HG02763 (cell line): ENCODE results near the gene NPY2R.

ENCODE experiments used
- ATAC-seq: cut with Tn5 transposase; IDR thresholded peaks from one replicate; pipeline ENCODE4 v1.9.1; 2021; ENCODE audit warnings: mild to moderate bottlenecking, moderate library complexity; ENCODE audit not compliant: unreplicated experiment

NPY2R gene, protein sequence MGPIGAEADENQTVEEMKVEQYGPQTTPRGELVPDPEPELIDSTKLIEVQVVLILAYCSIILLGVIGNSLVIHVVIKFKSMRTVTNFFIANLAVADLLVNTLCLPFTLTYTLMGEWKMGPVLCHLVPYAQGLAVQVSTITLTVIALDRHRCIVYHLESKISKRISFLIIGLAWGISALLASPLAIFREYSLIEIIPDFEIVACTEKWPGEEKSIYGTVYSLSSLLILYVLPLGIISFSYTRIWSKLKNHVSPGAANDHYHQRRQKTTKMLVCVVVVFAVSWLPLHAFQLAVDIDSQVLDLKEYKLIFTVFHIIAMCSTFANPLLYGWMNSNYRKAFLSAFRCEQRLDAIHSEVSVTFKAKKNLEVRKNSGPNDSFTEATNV

DNA sequence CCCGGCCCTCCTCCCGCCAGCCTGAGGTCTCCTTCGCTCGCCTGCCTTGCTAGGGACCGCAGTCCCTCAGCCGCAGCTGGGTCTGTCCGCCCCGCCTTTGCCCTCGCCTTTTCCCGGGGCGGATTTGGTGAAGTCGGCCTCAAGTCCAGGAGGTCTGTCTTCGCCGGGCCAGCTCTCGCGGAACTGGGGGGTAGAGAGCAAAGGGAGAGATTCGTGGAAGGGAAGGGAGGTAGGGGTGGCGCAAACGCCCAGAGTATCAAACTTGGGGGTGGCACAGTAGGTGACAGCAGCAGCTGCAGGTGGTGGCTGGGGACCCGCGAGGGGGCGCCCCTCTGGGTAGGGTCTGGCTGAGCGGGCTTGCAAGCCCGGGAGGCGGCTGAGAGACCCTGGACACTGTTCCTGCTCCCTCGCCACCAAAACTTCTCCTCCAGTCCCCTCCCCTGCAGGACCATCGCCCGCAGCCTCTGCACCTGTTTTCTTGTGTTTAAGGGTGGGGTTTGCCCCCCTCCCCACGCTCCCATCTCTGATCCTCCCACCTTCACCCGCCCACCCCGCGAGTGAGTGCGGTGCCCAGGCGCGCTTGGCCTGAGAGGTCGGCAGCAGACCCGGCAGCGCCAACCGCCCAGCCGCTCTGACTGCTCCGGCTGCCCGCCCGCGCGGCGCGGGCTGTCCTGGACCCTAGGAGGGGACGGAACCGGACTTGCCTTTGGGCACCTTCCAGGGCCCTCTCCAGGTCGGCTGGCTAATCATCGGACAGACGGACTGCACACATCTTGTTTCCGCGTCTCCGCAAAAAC, at the start of gene NPY2R:
Gene NPY2R, plus strand, starts transcription at position 379 of the 797 bp plus-strand sequence. CDS start 5,304 bp downstream, outside the sequence.
- no peak for ATAC-seq

DNA sequence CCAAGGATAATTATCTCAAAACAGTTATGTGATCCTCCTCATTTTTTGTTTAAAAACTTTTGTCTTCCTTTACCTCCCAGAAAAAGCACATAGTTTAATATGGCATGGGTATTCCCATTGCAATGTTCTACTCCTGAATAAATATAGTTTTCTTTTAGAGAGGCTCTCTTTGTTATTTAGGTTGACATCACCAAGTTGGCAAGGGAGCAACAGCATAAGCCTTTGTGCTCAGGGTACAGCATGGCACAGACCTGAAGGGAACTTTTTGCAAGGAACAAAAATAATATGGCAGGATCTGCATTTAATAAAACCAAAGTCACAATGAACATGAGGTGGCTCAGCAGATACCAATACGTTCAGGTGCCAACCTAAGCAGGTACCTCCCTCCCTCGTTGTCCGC, 47.1 kb upstream of the NPY2R start:
- ATAC-seq, result no peak

DNA sequence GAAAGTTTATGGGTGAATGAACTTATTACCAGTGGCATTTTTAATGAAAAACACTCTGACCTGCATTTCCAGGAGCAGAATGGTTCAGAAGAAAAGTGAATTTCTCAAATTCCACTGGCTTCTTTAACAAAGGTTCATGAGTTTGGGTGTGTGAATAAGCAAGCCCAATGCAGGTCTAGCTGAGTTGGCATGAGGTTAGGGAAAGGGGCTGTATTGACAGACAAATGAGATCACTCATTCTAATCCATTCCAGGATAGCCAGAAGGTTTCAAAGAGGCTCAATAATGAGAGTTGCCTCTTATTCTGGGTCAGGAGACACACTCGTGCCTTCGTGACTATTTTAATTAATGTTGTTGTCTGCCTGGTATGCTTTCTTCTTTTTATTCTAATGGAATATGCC, 43.7 kb upstream of the NPY2R start:
- no peak for ATAC-seq

DNA sequence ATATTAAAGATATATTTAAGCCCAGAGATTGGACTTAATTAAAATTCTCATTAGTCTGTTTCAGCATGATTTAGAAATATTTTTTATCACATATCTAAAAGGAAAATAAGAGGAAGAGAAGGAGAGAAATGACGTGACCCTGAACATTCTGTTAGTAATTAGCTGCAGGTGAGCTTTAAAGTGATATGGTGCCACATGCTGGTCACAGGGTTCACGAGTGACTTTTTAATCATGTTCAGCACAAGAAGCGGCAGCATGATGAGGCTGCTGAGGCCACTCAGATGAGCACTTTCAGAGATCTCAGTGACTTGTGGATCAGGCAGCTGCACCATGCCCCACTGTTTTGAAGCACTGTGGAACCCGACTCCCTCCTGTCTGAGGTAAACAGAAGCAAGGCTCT, 37.9 kb upstream of the NPY2R start:
- ATAC-seq, result no peak

DNA sequence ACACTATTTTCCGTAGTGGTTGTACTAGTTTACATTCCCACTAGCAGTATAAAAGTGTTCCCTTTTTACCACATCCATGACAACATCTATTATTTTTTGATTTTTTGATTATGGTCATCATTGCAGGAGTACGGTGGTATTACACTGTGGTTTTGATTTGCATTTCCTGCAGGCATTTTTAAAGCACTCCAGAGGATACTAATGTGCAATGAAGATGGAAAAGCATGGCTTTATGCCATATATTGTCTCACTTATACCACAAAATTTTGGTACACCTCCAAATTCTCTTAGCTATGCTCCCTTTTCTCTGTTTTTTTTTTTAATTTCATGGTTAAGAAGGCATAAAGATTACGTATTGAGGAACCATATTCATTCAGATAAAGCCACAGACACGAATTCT, 35.1 kb upstream of the NPY2R start:
- no peak for ATAC-seq

DNA sequence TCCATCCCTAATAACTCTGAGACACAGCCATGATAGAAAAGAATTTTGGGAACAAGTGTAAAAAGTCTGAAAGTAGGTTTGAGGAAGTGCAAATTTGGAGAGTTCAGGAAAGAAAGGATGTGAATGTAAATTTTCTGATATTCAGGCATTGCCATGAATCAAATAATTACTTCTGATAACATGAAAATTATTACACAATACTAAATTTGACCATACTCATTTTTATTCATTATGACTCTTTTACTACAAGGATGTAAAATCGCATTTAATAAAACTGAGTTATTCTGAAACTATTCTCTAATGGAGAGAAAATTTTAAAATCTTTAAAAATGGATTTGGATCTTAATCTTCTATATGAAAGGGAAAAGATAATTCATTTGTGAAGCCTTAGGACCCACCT, 33.8 kb upstream of the NPY2R start:
- ATAC-seq, result no peak

DNA sequence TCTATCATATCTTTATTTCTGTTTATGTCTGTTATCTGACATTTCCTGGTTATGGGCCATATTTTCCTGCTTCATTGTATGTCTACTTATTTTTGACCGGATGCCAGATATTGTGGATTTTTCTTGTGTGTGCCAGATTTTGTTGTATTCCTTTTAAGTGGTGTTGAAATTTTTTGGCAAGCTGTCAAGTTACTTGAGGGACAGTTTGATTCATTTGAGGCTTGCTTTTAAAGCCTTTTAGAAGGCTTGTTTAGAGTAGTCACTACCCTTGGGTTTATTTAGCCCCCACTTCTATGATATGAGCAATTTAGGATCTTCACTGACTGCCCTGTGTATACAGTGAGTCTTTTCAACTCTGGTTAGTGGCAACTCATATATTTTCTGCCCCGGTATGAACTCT, 29.2 kb upstream of the NPY2R start:
- no peak for ATAC-seq

DNA sequence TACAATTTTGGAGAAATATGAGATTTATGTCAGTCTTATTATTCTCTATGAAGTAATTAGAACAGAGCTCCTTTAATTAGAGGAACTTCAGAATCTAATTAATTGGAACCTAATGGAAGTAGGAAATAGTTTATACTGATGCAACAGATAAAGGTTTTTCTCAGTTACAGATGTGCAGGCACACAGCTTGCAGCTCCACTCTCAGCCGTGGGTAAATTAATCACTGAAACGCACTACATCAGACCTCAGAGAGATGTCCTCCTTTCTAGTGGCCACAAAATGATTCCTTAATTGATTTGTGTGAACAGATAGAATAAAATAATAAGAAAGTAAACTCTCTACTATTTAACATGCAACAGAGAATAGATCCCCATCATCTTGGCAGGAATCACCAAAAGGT, 21.5 kb upstream of the NPY2R start:
- ATAC-seq, result no peak

DNA sequence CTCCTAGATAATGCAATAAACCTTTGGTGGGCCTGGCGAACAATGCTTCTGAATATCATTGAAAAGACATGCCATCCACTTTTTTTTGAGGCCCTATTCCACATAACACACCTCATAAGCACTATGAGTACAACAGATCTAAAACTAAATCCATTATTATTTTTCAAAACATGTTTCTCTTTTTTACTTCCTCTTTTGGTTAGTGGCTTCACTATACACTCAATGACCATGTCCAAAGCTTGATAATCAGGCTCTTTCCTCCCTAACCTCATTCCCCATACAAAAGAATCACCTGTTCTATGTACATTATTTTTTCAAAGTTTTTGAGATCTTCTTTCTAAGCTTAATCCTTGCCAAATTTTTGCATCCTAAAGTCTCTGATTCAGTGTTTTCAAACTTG, 20.4 kb upstream of the NPY2R start:
- no peak for ATAC-seq

DNA sequence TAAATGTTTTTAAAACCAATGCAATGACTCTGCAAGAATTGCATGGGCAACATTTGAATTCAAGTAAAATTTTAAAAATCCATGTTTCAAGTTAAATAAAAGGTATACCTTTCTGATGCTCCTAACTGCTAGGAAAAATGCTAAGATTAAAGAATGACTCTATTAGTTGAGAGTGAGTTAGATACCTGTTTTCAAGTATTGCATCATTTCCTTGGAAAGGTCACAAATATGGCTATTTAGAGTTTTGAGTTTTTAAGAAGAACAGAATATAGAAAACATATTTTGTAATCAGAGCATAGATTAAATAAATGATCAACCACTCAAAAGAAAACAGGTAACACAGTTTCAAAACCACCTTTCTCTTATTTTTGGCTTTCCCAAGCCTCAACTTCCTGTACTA, 18.3 kb upstream of the NPY2R start:
- ATAC-seq, result no peak

DNA sequence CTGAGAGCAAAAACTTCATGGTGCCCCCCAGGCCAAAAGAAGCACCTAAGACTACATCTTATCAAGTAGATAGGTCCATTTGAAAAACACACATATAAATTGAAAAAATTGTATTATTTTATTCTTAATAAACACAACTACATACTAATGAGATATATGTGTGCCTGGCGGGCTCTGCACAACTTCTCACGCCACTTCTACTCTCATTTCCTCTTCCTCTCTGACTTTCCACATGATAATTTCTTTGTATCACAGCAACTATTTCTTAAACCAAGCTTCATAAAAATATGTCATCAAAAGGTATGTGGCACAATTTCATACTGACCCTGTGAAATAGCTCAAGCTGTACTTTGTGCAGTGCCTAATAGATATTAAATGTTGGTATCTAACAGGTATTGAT, 10.7 kb upstream of the NPY2R start:
- no peak for ATAC-seq

DNA sequence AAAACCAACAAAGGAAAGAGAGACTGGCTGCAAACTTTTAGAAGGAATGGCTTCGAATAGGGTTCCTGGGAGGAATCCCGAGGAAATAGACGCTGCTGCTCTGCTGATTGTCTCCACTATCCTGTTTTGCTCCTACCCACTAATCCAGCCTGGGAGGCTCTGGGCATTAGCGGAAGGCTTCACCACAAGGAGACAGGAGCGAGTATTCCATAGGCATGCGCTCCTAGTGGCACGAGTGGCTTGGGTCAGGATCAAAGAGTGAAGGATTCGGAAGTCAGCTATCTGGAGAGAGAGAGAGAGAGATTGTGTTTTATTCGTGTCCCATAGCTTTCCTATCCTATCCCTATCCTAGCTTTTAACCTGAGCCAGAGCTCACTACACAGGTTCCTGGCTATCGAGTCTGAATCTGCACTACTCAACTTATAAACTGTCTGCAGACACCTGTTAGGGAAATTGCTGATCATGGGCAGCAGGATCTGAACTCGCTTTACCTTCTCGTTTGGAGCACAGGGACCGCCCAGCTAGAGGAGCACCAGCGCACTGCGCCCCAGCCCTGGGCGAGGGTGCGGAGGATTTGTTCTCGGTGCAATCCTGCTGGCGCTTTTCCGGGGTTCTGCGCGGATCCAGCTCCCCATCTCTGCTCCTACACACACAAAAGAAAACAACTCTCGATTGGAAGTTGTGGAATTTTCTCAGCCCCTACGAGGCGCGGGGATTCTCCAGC, 740 bp upstream of the NPY2R start:
- ATAC-seq, result no peak

DNA sequence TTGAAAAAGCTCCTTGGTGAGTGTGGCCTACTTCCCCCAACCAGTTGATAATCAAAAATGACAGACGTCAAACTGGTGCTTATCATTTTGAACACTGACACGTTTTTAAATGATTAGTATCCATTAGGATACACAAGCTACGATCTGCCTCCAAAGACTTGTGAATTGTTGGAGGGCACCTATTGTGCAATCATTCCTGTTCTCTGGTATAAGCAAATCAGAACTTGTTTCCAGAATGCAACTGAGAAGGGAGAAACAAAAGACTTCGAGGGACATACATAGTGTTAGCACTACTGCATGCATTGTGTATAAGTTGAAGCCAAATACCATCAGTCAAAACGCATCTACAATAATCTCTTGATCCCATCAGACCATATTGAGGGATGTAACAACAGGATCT, 11.6 kb downstream of the NPY2R start:
- ATAC-seq, result no peak

DNA sequence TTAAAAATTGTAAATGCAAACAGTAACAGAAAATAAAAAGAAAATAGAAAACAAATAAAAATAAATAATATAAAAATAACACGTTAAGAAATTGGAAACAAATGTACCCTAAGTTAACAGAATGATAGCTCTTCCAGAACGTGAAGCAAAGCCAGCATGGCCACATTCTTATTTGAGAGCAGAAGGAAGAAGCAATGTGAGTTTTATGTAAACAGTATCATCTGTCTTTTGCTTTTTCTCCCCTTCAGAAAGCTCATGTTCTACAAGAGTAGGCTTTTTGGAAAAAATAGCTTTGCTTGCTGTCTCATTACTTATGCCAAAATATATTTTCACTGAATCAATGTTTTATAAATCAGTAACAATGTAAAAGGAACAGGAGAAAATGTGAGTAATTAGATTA, 18.7 kb downstream of the NPY2R start:
- ATAC-seq, result no peak

DNA sequence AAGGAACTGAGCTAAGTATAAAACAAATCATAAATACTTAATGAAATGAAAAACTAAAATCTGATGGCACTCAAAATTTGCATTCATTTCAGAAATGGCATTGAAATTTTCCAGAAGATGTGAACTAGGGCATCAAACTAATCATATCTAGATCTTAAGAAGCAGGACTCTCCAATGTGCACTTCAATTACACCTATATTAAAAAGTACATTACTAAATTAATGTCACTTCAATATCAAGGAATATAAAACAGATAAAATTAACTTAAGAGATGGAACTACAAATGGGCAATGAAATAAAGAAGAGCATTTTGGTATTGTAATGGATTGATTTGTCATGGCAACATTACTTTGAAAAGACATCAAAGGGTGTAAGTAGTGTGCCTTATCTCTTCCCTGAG, 20.3 kb downstream of the NPY2R start:
- no peak for ATAC-seq

DNA sequence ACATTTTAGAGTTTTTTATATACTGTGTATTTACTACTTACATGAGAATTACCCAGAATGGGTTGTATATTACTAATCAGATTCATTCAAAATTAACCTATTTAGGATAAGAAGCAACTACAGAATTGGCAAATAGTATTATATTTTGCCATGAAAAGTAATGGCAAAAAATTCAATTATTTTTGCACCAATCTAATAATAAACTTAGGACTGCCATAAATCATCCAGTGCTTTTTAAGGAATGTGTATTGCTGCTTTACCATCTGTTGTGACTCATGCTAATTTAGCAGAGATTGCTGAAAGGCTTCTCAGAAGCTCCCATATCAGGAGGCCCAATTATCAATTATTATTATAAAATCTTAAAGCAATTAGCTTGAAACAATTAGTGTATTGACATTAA, 24.0 kb downstream of the NPY2R start:
- ATAC-seq, result no peak

DNA sequence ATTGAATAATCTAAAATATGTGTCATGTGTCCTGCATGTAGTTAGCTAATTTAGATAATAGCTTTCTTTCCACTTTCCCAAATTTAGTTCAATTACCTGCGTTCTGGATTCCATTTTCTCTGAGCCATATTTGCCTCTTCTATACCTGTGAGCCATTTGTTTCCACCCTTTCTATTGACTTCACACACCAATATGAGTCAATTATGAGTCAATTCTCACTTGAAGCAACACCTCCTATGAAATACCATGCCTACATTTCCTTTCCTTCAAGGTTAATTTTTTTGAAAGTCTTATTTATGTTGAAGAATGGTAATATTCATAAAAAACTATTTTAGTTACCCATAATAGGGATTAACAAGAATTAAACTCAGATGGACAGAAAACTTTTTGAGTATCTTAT, 25.8 kb downstream of the NPY2R start:
- no peak for ATAC-seq

DNA sequence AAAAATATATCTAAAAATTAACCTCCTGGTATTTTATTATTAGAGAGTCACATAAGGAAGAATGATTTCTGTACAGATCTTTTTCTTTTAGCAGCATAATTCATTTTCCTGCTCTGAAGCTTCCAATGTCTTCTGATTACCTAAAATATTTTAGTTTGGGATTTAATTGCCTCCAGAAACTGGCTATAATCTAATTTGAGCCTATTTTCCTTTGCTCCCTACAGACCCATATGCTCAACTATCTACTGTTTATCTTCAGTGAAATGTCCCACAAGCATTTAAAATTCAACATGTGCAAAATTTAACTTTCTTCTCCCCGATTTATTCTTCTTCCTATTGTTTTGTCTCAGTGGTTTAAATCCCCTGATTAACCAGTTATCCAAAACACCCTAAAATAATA, 29.1 kb downstream of the NPY2R start:
- ATAC-seq, result no peak

DNA sequence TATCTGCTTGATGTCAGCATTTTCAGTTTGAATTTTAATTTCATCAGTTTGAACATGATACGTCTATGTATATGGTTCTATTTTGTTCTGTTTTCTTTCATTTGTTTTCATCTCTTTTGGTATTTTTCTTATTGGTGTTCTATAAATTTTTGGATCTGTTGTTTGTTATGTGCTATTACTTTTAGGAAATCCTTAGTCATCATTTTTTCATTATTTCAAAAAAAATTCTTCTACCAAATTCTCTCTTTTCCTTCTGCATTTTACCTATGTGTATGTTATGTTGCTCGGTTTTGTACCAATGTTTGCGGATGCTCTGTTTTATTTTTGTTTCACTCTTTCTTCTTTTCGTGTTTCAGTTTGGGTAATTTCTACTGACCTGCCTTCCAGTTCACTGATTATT, 32.8 kb downstream of the NPY2R start:
- no peak for ATAC-seq

DNA sequence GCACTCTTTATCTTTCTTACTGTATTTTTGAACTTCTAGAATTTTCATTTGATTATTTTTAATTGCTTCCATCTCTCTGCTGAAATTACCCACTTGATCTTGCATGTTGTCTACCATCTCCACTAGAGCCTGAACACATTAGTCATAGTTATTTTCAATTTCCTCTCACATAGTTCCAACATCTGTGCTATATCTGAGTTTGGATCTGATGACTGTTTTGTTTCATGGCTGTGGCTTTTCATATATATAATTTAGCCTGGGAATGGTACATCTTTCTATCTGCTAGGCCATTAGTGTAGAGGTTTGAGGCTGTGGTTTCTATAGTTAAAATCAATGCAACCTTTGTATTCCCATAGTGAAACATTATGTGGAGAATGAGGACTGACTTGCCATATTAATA, 33.2 kb downstream of the NPY2R start:
- no peak for ATAC-seq

DNA sequence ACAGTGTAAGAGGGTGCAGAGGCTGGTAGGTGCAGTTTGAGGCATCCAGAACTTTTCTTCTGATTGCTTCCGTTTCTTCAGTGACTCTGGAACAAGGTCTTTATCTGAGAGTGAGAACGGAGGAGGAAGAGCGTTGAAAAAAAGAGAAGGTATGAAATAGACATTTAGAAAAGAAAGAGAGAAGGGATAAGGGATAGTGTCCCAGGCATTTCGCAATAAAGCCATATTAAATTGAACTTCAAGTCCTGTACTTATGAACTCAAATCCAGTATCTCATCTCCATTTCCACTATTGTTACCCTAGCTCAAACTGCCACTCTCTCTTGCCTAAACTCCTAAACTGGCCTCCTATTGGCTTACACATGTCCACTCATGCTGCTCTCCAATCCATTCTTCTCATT, 36.7 kb downstream of the NPY2R start:
- no peak for ATAC-seq
